HepG2 (cell line): ENCODE data around the gene HOXC10. TPM values are rescaled to one million over a fixed set of nuclear protein-coding genes. Genes with fewer than 3 reads are reported as not detected.

Experiments
- EZH2 ChIP-seq: conservative IDR thresholded peaks from 2 replicates; pipeline ENCODE4 v1.6.1; 2012; ENCODE audit warnings: mild to moderate bottlenecking, low read depth, low read length, moderate library complexity
- HMG20A ChIP-seq: IDR thresholded peaks from 2 replicates; pipeline ENCODE4 v1.6.1; 2016; ENCODE audit warnings: borderline replicate concordance
- JARID2 ChIP-seq: sonication (generic); formaldehyde crosslinking; IDR thresholded peaks from 2 replicates; pipeline ENCODE4 v1.8.1; 2023; ENCODE audit warnings: missing genetic modification reagents, inconsistent platforms; ENCODE audit not compliant: insufficient replicate concordance
- MBD4 ChIP-seq: IDR thresholded peaks from 2 replicates; pipeline ENCODE4 v1.6.1; 2012; ENCODE audit warnings: low read length, inconsistent platforms, borderline replicate concordance
- RXRA ChIP-seq: sonication (generic); formaldehyde crosslinking; IDR thresholded peaks from 2 replicates; pipeline ENCODE4 v1.5.1; 2020; ENCODE audit warnings: missing genetic modification reagents
- SIN3A ChIP-seq: IDR thresholded peaks from 2 replicates; pipeline ENCODE4 v1.6.1; 2011; ENCODE audit warnings: low read depth, mild to moderate bottlenecking, control low read depth, low read length, borderline replicate concordance
- SPEN ChIP-seq: sonication (generic); formaldehyde crosslinking; IDR thresholded peaks from 2 replicates; pipeline ENCODE4 v1.5.1; 2020; ENCODE audit warnings: low read depth, mild to moderate bottlenecking, missing genetic modification reagents
- ZBTB20 ChIP-seq: sonication (generic); formaldehyde crosslinking; IDR thresholded peaks from 2 replicates; pipeline ENCODE4 v1.8.1; 2023; ENCODE audit warnings: missing genetic modification reagents, low read depth, mild to moderate bottlenecking, borderline replicate concordance
- ZFX ChIP-seq: sonication (generic); formaldehyde crosslinking; IDR thresholded peaks from 2 replicates; pipeline ENCODE4 v1.4.0; 2020; ENCODE audit warnings: mild to moderate bottlenecking, low read depth, missing genetic modification reagents, moderate library complexity
- ZNF552 ChIP-seq: sonication (generic); formaldehyde crosslinking; IDR thresholded peaks from 2 replicates; pipeline ENCODE4 v1.9.0; 2022; ENCODE audit warnings: missing genetic modification reagents, mild to moderate bottlenecking, borderline replicate concordance
- polyA plus RNA-seq, 8 experiments: library from polyadenylated mRNA; depleted of rRNA in 3 of 8; stranded (reverse) in 7 of 8; unstranded in 1 of 8; fragments of >200 nt; fragmentation: Illumina TruSeq in 4 of 8; extraction: Trizol in 4 of 8; gene quantifications; 2 replicates each; pipeline versions ENCODE4 v1.2.1 to v1.2.3, GENCODE V29; 2011 to 2016; ENCODE audit warnings: low read depth in 4 of 8, missing spikeins in 1 of 8, mixed read lengths in 1 of 8; ENCODE audit not compliant: insufficient read depth in 1 of 8
- total RNA-seq, 5 experiments: library from RNA; depleted of rRNA; stranded (reverse); fragments of >200 nt; fragmentation: Illumina TruSeq; extraction: Trizol; gene quantifications; 2 replicates each; pipeline ENCODE4 v1.2.3, GENCODE V29; 2016; ENCODE audit warnings: low read depth in 1 of 5
- TF ChIP-seq, protein P1 (sequence below): sonication (generic); formaldehyde crosslinking; IDR thresholded peaks from 2 replicates; pipeline ENCODE4 v1.9.0; 2021; ENCODE audit warnings: missing genetic modification reagents, borderline replicate concordance
- TF ChIP-seq, protein P2 (sequence below): fragments of 450-650 bp; IDR thresholded peaks from 2 replicates; pipeline ENCODE4 v1.6.1; 2017
- TF ChIP-seq, protein P3 (sequence below): sonication (generic); formaldehyde crosslinking; IDR thresholded peaks from 2 replicates; pipeline ENCODE4 v1.5.1; 2020; ENCODE audit warnings: mild to moderate bottlenecking, missing genetic modification reagents, moderate library complexity
- TF ChIP-seq, protein P4 (sequence below): sonication (generic); formaldehyde crosslinking; IDR thresholded peaks from 2 replicates; pipeline ENCODE4 v1.5.1; 2020; ENCODE audit warnings: missing genetic modification reagents, mild to moderate bottlenecking, borderline replicate concordance
- TF ChIP-seq, protein P5 (sequence below): IDR thresholded peaks from 2 replicates; pipeline ENCODE4 v1.6.1; 2016; ENCODE audit warnings: mild to moderate bottlenecking, missing biosample characterization, missing genetic modification reagents
- TF ChIP-seq, protein P6 (sequence below): sonication (generic); formaldehyde crosslinking; IDR thresholded peaks from 2 replicates; pipeline ENCODE4 v1.4.0; 2020; ENCODE audit warnings: mild to moderate bottlenecking, missing genetic modification reagents

HOXC10 gene
- total and polyA plus RNA-seq, 2 of the 13 experiments (the other 11 are each of a cell fraction or from before 2014, with no cell fraction given): not detected

DNA sequence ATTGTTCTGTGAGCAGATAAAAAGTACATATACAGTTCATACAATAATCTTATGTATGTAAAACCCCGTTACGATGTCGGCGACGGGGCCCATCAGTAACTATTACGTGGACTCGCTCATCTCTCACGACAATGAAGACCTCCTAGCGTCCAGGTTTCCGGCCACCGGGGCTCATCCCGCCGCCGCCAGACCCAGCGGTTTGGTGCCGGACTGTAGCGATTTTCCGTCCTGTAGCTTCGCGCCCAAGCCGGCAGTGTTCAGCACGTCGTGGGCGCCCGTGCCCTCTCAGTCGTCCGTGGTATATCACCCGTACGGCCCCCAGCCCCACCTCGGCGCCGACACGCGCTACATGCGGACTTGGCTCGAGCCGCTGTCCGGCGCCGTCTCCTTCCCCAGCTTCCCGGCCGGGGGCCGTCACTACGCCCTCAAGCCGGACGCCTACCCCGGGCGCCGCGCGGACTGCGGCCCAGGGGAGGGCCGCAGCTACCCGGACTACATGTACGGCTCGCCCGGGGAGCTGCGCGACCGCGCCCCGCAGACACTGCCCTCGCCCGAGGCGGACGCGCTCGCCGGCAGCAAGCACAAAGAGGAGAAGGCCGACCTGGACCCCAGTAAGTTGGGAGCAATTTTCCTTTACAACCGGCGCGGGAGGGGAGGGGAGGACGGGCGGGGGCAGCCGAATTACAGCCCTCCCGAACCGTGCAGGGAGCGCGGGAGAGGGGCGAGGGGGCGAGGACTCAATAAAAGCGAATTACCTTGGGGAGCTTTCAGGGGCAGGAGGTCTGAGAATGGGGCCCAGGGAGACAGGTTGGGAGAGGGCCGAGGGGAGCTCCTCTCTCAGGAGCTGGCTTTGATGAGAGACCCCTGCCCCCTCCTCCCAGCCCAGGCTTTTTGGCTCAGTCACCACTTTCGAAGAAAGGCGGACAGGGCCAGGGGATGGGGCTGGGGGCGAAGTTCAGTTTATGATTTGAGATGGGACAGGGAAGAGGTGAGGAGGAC, 15.5 kb downstream of the HOXC10 start, which contains the start of gene HOXC9 (continued):
- TF ChIP-seq EZH2 (peak; percentile 65; the same call in 1 of the 2 replicates), ZFX (CRISPR knock-in tag) (peak; percentile 45; the same call in 1 of the 2 replicates), ZNF552 (CRISPR knock-in tag) (0 out of 2 replicates have a peak, but pooled peaks have one; percentile 43), ZBTB20 (CRISPR knock-in tag) (no peak), JARID2 (CRISPR knock-in tag) (no peak), SPEN (CRISPR knock-in tag) (0 out of 2 replicates have a peak, but pooled peaks have one; percentile 25), MBD4 (no peak), RXRA (CRISPR knock-in tag) (0 out of 2 replicates have a peak, but pooled peaks have one; percentile 24), SIN3A (no peak), HMG20A (CRISPR knock-in tag) (no peak)
- TF ChIP-seq, protein P1, sequence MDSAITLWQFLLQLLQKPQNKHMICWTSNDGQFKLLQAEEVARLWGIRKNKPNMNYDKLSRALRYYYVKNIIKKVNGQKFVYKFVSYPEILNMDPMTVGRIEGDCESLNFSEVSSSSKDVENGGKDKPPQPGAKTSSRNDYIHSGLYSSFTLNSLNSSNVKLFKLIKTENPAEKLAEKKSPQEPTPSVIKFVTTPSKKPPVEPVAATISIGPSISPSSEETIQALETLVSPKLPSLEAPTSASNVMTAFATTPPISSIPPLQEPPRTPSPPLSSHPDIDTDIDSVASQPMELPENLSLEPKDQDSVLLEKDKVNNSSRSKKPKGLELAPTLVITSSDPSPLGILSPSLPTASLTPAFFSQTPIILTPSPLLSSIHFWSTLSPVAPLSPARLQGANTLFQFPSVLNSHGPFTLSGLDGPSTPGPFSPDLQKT: 0 out of 2 replicates have a peak, but pooled peaks have one; percentile 24
- TF ChIP-seq, protein P2, sequence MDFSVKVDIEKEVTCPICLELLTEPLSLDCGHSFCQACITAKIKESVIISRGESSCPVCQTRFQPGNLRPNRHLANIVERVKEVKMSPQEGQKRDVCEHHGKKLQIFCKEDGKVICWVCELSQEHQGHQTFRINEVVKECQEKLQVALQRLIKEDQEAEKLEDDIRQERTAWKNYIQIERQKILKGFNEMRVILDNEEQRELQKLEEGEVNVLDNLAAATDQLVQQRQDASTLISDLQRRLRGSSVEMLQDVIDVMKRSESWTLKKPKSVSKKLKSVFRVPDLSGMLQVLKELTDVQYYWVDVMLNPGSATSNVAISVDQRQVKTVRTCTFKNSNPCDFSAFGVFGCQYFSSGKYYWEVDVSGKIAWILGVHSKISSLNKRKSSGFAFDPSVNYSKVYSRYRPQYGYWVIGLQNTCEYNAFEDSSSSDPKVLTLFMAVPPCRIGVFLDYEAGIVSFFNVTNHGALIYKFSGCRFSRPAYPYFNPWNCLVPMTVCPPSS: no peak
- TF ChIP-seq, protein P3, sequence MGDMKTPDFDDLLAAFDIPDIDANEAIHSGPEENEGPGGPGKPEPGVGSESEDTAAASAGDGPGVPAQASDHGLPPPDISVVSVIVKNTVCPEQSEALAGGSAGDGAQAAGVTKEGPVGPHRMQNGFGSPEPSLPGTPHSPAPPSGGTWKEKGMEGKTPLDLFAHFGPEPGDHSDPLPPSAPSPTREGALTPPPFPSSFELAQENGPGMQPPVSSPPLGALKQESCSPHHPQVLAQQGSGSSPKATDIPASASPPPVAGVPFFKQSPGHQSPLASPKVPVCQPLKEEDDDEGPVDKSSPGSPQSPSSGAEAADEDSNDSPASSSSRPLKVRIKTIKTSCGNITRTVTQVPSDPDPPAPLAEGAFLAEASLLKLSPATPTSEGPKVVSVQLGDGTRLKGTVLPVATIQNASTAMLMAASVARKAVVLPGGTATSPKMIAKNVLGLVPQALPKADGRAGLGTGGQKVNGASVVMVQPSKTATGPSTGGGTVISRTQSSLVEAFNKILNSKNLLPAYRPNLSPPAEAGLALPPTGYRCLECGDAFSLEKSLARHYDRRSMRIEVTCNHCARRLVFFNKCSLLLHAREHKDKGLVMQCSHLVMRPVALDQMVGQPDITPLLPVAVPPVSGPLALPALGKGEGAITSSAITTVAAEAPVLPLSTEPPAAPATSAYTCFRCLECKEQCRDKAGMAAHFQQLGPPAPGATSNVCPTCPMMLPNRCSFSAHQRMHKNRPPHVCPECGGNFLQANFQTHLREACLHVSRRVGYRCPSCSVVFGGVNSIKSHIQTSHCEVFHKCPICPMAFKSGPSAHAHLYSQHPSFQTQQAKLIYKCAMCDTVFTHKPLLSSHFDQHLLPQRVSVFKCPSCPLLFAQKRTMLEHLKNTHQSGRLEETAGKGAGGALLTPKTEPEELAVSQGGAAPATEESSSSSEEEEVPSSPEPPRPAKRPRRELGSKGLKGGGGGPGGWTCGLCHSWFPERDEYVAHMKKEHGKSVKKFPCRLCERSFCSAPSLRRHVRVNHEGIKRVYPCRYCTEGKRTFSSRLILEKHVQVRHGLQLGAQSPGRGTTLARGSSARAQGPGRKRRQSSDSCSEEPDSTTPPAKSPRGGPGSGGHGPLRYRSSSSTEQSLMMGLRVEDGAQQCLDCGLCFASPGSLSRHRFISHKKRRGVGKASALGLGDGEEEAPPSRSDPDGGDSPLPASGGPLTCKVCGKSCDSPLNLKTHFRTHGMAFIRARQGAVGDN (CRISPR knock-in tag): peak; percentile 86
- TF ChIP-seq, protein P4, sequence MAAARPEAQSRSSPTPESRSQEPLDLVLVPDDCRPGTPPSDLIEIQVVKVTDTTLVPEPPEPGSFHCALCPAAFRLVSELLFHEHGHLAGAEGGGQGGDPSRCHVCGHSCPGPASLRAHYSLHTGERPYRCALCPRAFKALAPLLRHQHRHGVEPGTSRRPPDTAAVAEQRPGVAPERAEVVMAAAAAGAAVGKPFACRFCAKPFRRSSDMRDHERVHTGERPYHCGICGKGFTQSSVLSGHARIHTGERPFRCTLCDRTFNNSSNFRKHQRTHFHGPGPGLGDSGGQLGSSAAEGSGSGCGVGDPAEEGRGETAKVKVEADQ: no peak
- TF ChIP-seq, protein P5, sequence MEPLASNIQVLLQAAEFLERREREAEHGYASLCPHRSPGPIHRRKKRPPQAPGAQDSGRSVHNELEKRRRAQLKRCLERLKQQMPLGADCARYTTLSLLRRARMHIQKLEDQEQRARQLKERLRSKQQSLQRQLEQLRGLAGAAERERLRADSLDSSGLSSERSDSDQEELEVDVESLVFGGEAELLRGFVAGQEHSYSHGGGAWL: 0 out of 2 replicates have a peak, but pooled peaks have one; percentile 44
- TF ChIP-seq, protein P6, sequence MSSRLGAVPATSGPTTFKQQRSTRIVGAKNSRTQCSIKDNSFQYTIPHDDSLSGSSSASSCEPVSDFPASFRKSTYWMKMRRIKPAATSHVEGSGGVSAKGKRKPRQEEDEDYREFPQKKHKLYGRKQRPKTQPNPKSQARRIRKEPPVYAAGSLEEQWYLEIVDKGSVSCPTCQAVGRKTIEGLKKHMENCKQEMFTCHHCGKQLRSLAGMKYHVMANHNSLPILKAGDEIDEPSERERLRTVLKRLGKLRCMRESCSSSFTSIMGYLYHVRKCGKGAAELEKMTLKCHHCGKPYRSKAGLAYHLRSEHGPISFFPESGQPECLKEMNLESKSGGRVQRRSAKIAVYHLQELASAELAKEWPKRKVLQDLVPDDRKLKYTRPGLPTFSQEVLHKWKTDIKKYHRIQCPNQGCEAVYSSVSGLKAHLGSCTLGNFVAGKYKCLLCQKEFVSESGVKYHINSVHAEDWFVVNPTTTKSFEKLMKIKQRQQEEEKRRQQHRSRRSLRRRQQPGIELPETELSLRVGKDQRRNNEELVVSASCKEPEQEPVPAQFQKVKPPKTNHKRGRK (CRISPR knock-in tag): no peak
